ENCODE measurements around the gene TGFB3.

DNA sequence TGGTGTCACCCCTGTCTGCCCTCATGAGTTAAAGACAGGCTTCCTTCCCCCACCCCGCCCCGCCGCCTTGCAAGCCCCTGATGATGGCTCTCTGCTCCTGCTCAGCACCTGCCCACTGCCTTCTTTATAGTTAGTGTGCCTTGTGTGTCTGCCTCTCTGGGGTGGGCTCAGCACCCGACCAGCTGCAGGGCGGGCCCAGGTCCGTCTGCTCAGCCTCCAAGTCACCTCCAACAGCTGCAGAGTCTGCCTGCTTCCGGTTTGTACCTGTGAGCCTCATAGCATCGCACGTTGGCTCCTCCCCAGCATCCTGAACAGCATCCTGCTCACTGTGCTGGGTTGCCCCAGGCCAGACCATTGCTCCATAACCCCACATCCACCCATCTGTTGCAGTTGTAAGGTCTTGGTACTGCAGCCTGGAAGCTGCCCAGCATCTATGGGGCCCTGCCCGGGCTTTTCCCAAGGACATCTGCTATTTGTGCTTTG lies 3.5 kb downstream of the TGFB3 start:
- TF ChIP-seq, protein P1, sequence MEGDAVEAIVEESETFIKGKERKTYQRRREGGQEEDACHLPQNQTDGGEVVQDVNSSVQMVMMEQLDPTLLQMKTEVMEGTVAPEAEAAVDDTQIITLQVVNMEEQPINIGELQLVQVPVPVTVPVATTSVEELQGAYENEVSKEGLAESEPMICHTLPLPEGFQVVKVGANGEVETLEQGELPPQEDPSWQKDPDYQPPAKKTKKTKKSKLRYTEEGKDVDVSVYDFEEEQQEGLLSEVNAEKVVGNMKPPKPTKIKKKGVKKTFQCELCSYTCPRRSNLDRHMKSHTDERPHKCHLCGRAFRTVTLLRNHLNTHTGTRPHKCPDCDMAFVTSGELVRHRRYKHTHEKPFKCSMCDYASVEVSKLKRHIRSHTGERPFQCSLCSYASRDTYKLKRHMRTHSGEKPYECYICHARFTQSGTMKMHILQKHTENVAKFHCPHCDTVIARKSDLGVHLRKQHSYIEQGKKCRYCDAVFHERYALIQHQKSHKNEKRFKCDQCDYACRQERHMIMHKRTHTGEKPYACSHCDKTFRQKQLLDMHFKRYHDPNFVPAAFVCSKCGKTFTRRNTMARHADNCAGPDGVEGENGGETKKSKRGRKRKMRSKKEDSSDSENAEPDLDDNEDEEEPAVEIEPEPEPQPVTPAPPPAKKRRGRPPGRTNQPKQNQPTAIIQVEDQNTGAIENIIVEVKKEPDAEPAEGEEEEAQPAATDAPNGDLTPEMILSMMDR (IDR thresholded peaks at IDR 0.05; ENCODE audit: poor library complexity, severe bottlenecking), result no peak
- TF ChIP-seq REST (IDR thresholded peaks at IDR 0.05; ENCODE audit: borderline replicate concordance) (no peak), TAF1 (IDR thresholded peaks at IDR 0.05; ENCODE audit: low read depth) (no peak), POLR2AphosphoS5 (IDR thresholded peaks at IDR 0.05) (no peak)
